KMS-11 (cell line): ENCODE data around the gene KCNJ14.

ENCODE experiments used
- H2AFZ ChIP-seq: fragments of 200-600 bp; sonication (generic); 2 replicates; pipeline ENCODE4 v1.6.1; 2016; ENCODE audit warnings: antibody characterized with exemption, mixed run types, low read depth
- H3K27ac ChIP-seq: fragments of 200-600 bp; sonication (generic); 2 replicates; pipeline ENCODE4 v1.6.1; 2016; ENCODE audit warnings: mild to moderate bottlenecking, mixed run types
- H3K27me3 ChIP-seq: fragments of 200-600 bp; sonication (generic); 2 replicates; pipeline ENCODE4 v1.6.1; 2017; ENCODE audit warnings: mild to moderate bottlenecking, low read depth, mixed run types, moderate library complexity; ENCODE audit not compliant: insufficient read depth
- H3K36me3 ChIP-seq: fragments of 200-600 bp; sonication (generic); 2 replicates; pipeline ENCODE4 v1.6.1; 2017; ENCODE audit warnings: mild to moderate bottlenecking, mixed run types; ENCODE audit not compliant: insufficient read depth
- H3K4me1 ChIP-seq: fragments of 200-600 bp; sonication (generic); 2 replicates; pipeline ENCODE4 v1.6.1; 2016; ENCODE audit warnings: mild to moderate bottlenecking, low read depth, mixed run types; ENCODE audit not compliant: poor library complexity, severe bottlenecking
- H3K4me2 ChIP-seq: fragments of 200-600 bp; sonication (generic); 2 replicates; pipeline ENCODE4 v1.7.0; 2016; ENCODE audit warnings: mild to moderate bottlenecking, mixed run types
- H3K4me3 ChIP-seq: fragments of 200-600 bp; sonication (generic); IDR thresholded peaks from 2 replicates; pipeline ENCODE4 v1.6.1; 2017; ENCODE audit warnings: low read depth, low read length, mixed read lengths; ENCODE audit not compliant: insufficient read depth
- H3K79me2 ChIP-seq: fragments of 200-600 bp; sonication (generic); 2 replicates; pipeline ENCODE4 v1.6.1; 2016; ENCODE audit warnings: low read depth, mixed run types; ENCODE audit not compliant: insufficient read depth
- H3K9ac ChIP-seq: fragments of 200-600 bp; sonication (generic); 2 replicates; pipeline ENCODE4 v1.6.1; 2016; ENCODE audit warnings: mild to moderate bottlenecking, mixed run types
- H4K20me1 ChIP-seq: fragments of 200-600 bp; sonication (generic); 2 replicates; pipeline ENCODE4 v1.6.1; 2016; ENCODE audit warnings: mild to moderate bottlenecking, mixed run types; ENCODE audit not compliant: insufficient read depth
- CTCF ChIP-seq: fragments of 200-600 bp; sonication (generic); conservative IDR thresholded peaks from 2 replicates; pipeline ENCODE4 v1.6.1; 2017; ENCODE audit warnings: low read depth, mild to moderate bottlenecking, antibody characterized with exemption, low read length, moderate library complexity, mixed read lengths

The KCNJ14 gene

GRCh38 chr19:48450863-48451262 lies 4.5 kb upstream of the KCNJ14 start:
- no peak overlapping the region for H2AFZ ChIP-seq
- H3K4me1 ChIP-seq: peaks cover 30% of the 10 kb centered on the region
- 0 out of 2 replicates have a peak, but pooled peaks cover 5% of the 10 kb centered on the region for H4K20me1 ChIP-seq
- H3K79me2 ChIP-seq: peaks cover 20% of the 10 kb centered on the region
- H3K36me3 ChIP-seq: peaks cover 39% of the 10 kb centered on the region; the same call in 1 of the 2 replicates
- TF ChIP-seq CTCF: no peak
- no peak overlapping the region for H3K27ac ChIP-seq
- H3K27me3 ChIP-seq: no peaks in the 10 kb centered on the region
- no peak overlapping the region for H3K9ac ChIP-seq
- no peak overlapping the region for H3K4me3 ChIP-seq
- no peak overlapping the region for H3K4me2 ChIP-seq

- Histone ChIP-seq H3K27me3 (no peaks in the 10 kb centered on the region), H3K4me3 (no peak overlapping the region), H4K20me1 (0 out of 2 replicates have a peak, but pooled peaks cover 5% of the 10 kb centered on the region), H3K27ac (no peak overlapping the region), H2AFZ (no peak overlapping the region), H3K79me2 (peaks cover 13% of the 10 kb centered on the region), H3K36me3 (peaks cover 39% of the 10 kb centered on the region; the same call in 1 of the 2 replicates), H3K9ac (no peak overlapping the region), H3K4me2 (no peak overlapping the region), H3K4me1 (peaks cover 28% of the 10 kb centered on the region)
- TF ChIP-seq CTCF: no peak
These were observed 3.8 kb upstream of the KCNJ14 start for GRCh38 chr19:48451624-48452023.

- peaks cover 35% of the 10 kb centered on the region; the same call in 1 of the 2 replicates for H3K36me3 ChIP-seq
- H3K79me2 ChIP-seq: peaks cover 4% of the 10 kb centered on the region; the same call in 1 of the 2 replicates
- H4K20me1 ChIP-seq: 0 out of 2 replicates have a peak, but pooled peaks cover 5% of the 10 kb centered on the region
- no peaks in the 10 kb centered on the region for H3K27me3 ChIP-seq
- peaks cover 18% of the 10 kb centered on the region for H3K4me1 ChIP-seq
- H3K9ac ChIP-seq: no peak overlapping the region
- no peak for TF ChIP-seq CTCF
- H3K4me3 ChIP-seq: no peak overlapping the region
- no peak overlapping the region for H3K4me2 ChIP-seq
- H2AFZ ChIP-seq: no peak overlapping the region
- H3K27ac ChIP-seq: no peak overlapping the region
These were observed 2.8 kb upstream of the KCNJ14 start for GRCh38 chr19:48452289-48453190.

- Histone ChIP-seq H3K4me2 (no peak overlapping the region), H2AFZ (no peak overlapping the region), H3K4me1 (peaks cover 6% of the 10 kb centered on the region), H3K27ac (no peak overlapping the region), H3K36me3 (peaks cover 29% of the 10 kb centered on the region; the same call in 1 of the 2 replicates), H3K9ac (no peak overlapping the region), H3K4me3 (no peak overlapping the region), H3K79me2 (no peaks in the 10 kb centered on the region; the same call in 1 of the 2 replicates), H4K20me1 (peaks cover 12% of the 10 kb centered on the region; the same call in 1 of the 2 replicates), H3K27me3 (no peaks in the 10 kb centered on the region)
- TF ChIP-seq CTCF: no peak
These were observed 1.1 kb upstream of the KCNJ14 start for GRCh38 chr19:48454150-48454730.
